ENCODE data around the gene TNNT3. TPM values are rescaled to one million over a fixed set of nuclear protein-coding genes. Genes with fewer than 3 reads are reported as not detected.
"Not testable (repeated sequence)": the region's sequence is repeated elsewhere in the genome, so short reads cannot be mapped to it uniquely, and the experiment has no call there.

The TNNT3 gene
- total and polyA plus RNA-seq, 11 donors = 17.1 to 84.5 (median 46.4) TPM

GRCh38 chr11:1939006-1939625 lies 19.6 kb downstream of the TNNT3 start:
- DNase-seq (peak in 4 of 5 donors; percentile 37 to 51 (median 47)), ATAC-seq (no peak)
- H3K9me3 ChIP-seq = no peaks in the 10 kb centered on the region
- 28 to 44% (median 36%) methylated on average over 22 to 23 of the region's 23 CpGs for WGBS, 4 donors
- peak overlapping the region in 11 of 12 donors; percentile 24 to 79 (median 74) for H3K27ac ChIP-seq
- no peaks in the 10 kb centered on the region for H3K36me3 ChIP-seq
- TF ChIP-seq POLR2A (IDR thresholded peaks at IDR 0.05) (no peak), CTCF (IDR thresholded peaks at IDR 0.05) (no peak)
- peaks cover 0 to 25% (median 9%) of the 10 kb centered on the region in 12 donors for H3K4me1 ChIP-seq
- intact Hi-C loops (cut with DNase I) = loop anchor here in 6 of 10 donors (1.0 kb wide), 6 partner anchors 24 to 45 kb away; no protein-coding TSS in a partner anchor
- no peaks in the 10 kb centered on the region for H3K27me3 ChIP-seq
- peak overlapping the region in 2 of 12 donors; percentile 5 to 17 for H3K4me3 ChIP-seq

DNA sequence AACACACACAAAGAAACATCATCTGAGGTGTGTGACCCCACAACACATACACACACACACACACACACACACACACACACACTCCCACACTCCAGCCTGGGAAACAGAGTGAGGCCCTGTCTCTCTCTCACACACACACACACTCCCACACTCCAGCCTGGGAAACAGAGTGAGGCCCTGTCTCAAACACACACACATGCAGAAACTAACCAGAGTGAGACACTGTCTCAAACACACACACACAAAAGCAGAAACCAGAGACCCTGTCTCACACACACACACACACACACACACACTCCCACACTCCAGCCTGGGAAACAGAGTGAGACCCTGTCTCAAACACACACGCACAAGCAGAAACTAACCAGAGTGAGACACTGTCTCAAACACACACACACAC lies 20.3 kb downstream of the TNNT3 start:
- H3K27ac ChIP-seq, H3K4me3 ChIP-seq, H3K36me3 ChIP-seq, H3K9me3 ChIP-seq, H3K27me3 ChIP-seq: not testable (repeated sequence)
- peak in 2 of 4 donors; percentile 50 to 52 for ATAC-seq
- WGBS, 4 donors = 89 to 100% (median 94%) methylated on average over 1 of the region's 1 CpG
- intact Hi-C loops (cut with DNase I) = loop anchor here in 8 of 10 donors (1.0 to 10.0 kb wide), 9 partner anchors 24 to 45 kb away; partner anchors contain the start of gene PRR33 (in 1 of the 8)
- peak in 2 of 5 donors; percentile 17 for DNase-seq
- peaks cover 0 to 27% (median 9%) of the 10 kb centered on the region in 12 donors for H3K4me1 ChIP-seq

- Histone ChIP-seq H3K27me3 (no peaks in the 10 kb centered on the region), H3K27ac (peak overlapping the region in 1 of 12 donors; percentile 34), H3K9me3 (no peaks in the 10 kb centered on the region), H3K36me3 (no peaks in the 10 kb centered on the region), H3K4me1 (peaks cover 0 to 27% (median 9%) of the 10 kb centered on the region in 12 donors), H3K4me3 (no peak overlapping the region)
- TF ChIP-seq CTCF (IDR thresholded peaks at IDR 0.05) = no peak
- no peak for TF ChIP-seq POLR2A (IDR thresholded peaks at IDR 0.05)
- peak in 4 of 5 donors; percentile 4 to 46 (median 20) for DNase-seq
- intact Hi-C loops (cut with DNase I) = loop anchor here in 2 of 10 donors (5.0 to 10.0 kb wide), 2 partner anchors 45 to 48 kb away; partner anchors contain the start of gene PRR33 (in 1 of the 2)
- WGBS, 4 donors = 82 to 89% (median 87%) methylated on average over 5 to 10 of the region's 10 CpGs
- no peak for ATAC-seq
Measured at GRCh38 chr11:1942558-1943260, 23.2 kb downstream of the TNNT3 start.

DNA sequence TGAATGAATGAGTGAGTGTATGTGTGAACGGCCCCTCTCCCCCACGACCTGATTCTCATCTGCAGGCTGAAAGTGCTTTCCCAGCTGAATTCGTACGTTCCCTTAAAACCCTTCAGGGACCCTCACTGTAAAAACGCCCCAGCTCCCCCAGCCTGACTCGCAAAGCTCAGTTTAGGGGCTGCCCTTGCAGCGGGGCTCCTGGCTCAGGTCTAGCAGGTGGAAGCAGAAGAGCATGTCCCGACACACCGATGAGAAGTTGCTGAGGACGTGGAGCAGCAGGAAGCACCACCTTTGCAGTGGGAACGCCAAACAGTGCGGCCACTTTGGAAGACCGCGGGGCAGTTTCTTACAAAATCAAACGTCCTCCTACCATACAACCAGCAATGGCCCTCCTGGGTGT lies 24.1 kb downstream of the TNNT3 start:
- H3K27ac ChIP-seq = peak overlapping the region in 8 of 12 donors; percentile 11 to 60 (median 30)
- intact Hi-C loops (cut with DNase I) = loop anchor here in 2 of 10 donors (5.0 to 10.0 kb wide), 2 partner anchors 46 to 49 kb away; partner anchors contain the start of gene PRR33 (in 1 of the 2)
- peak; percentile 5 to 57 (median 16) for DNase-seq

More for the DNA sequence above, 24.1 kb downstream of the TNNT3 start:
- TF ChIP-seq CTCF (IDR thresholded peaks at IDR 0.05) = no peak
- no peak for TF ChIP-seq POLR2A (IDR thresholded peaks at IDR 0.05)
- no peaks in the 10 kb centered on the region for H3K27me3 ChIP-seq
- ATAC-seq = no peak
- H3K4me1 ChIP-seq = peaks cover 0 to 22% (median 7%) of the 10 kb centered on the region in 12 donors
- no peaks in the 10 kb centered on the region for H3K9me3 ChIP-seq
- 60 to 77% (median 63%) methylated on average over 6 to 15 of the region's 15 CpGs for WGBS, 4 donors
- H3K36me3 ChIP-seq = no peaks in the 10 kb centered on the region
- no peak overlapping the region for H3K4me3 ChIP-seq

Measured in heart left ventricle (tissue), 16 donors.